T-cell (primary cell): ENCODE data around the gene SLC2A3. TPM values are rescaled to one million over a fixed set of nuclear protein-coding genes. Genes with fewer than 3 reads are reported as not detected.
"Not testable (repeated sequence)": the region's sequence is repeated elsewhere in the genome, so short reads cannot be mapped to it uniquely, and the experiment has no call there.

Experiments used
- ATAC-seq, 4 experiments: fragments of 200-7000 bp in 3 of 4; fragments of 150-1000 bp in 1 of 4; cut with Tn5 transposase; replicated peaks in 1 of 4; 1 replicate in 3 of 4; 2 replicates in 1 of 4; pipeline ENCODE4 v1.10.0; 2021; ENCODE audit warnings: moderate library complexity in 3 of 4, mild to moderate bottlenecking in 2 of 4, moderate number of reproducible peaks in 1 of 4
- CTCF ChIA-PET, 2 donors: fragments of 300-600 bp; sonication (Branson Sonifier 250); formaldehyde crosslinking; loops; one replicate each; lab custom pipeline; 2022; ENCODE audit warnings: antibody characterized with exemption in 2 of 2; lab: Charles Lee
- POLR2A ChIA-PET, 2 donors: fragments of 300-600 bp; sonication (Branson Sonifier 250); formaldehyde crosslinking; loops; one replicate each; lab custom pipeline; 2022; ENCODE audit warnings: antibody characterized with exemption in 2 of 2; lab: Charles Lee
- DNase-seq, 35 experiments: peaks; one replicate each; pipeline versions ENCODE4 v3.0.0 to v3.0.0-alpha.2; 2013 to 2023
- H3K27ac ChIP-seq: one replicate; pipeline ENCODE4 v1.5.1; 2013; ENCODE audit warnings: low read length
- H3K27me3 ChIP-seq, 2 experiments: replicated peaks in 1 of 2; 1 replicate in 1 of 2; 2 replicates in 1 of 2; pipeline versions ENCODE4 v1.6.1 to v1.7.0; 2013; ENCODE audit warnings: low read length in 1 of 2, mixed read lengths in 1 of 2; ENCODE audit not compliant: control insufficient read depth in 2 of 2, insufficient read depth in 2 of 2; ENCODE audit errors: extremely low read depth in 1 of 2
- H3K36me3 ChIP-seq, 2 donors: 1 replicate in 1 of 2; 2 replicates in 1 of 2; pipeline versions ENCODE4 v1.6.1 to v1.7.0; 2013; ENCODE audit warnings: low read length in 1 of 2; ENCODE audit not compliant: control insufficient read depth in 2 of 2, insufficient read depth in 1 of 2; ENCODE audit errors: extremely low read depth in 1 of 2
- H3K4me1 ChIP-seq, 2 experiments: 1 replicate in 1 of 2; 2 replicates in 1 of 2; pipeline versions ENCODE4 v1.6.1 to v1.7.0; 2013; ENCODE audit warnings: low read length in 2 of 2, mixed read lengths in 1 of 2; ENCODE audit not compliant: insufficient read depth in 2 of 2, control insufficient read depth in 1 of 2; ENCODE audit errors: extremely low read depth in 1 of 2
- H3K4me3 ChIP-seq, 2 donors: 1 replicate in 1 of 2; 2 replicates in 1 of 2; pipeline versions ENCODE4 v1.5.1 to v1.7.0; 2013; ENCODE audit warnings: mild to moderate bottlenecking in 2 of 2, low read length in 1 of 2, moderate library complexity in 1 of 2; ENCODE audit not compliant: control insufficient read depth in 1 of 2; ENCODE audit errors: extremely low read depth in 1 of 2
- H3K9me3 ChIP-seq: 2 replicates; pipeline ENCODE4 v1.7.0; 2013
- H3K27ac Mint-ChIP-seq, 2 donors: one replicate each; pipeline ENCODE4 v1.8.0; 2020 to 2021; ENCODE audit warnings: mild to moderate bottlenecking in 2 of 2, mixed read lengths in 2 of 2
- H3K27me3 Mint-ChIP-seq, 2 donors: one replicate each; pipeline ENCODE4 v1.8.0; 2021 to 2022; ENCODE audit warnings: mixed read lengths in 2 of 2
- H3K36me3 Mint-ChIP-seq: one replicate; pipeline ENCODE4 v1.8.0; 2021; ENCODE audit warnings: mixed read lengths
- H3K4me1 Mint-ChIP-seq, 3 donors: one replicate each; pipeline ENCODE4 v1.8.0; 2020 to 2022; ENCODE audit warnings: mixed read lengths in 3 of 3, mild to moderate bottlenecking in 1 of 3
- H3K4me3 Mint-ChIP-seq, 3 donors: one replicate each; pipeline ENCODE4 v1.8.0; 2020 to 2022; ENCODE audit warnings: mild to moderate bottlenecking in 3 of 3, mixed read lengths in 3 of 3, moderate library complexity in 3 of 3
- H3K9me3 Mint-ChIP-seq, 3 donors: one replicate each; pipeline ENCODE4 v1.8.0; 2020 to 2022; ENCODE audit warnings: mixed read lengths in 3 of 3
- WGBS: methylation state at CpG from one replicate; pipeline ENCODE4 v1.1.5; 2013; ENCODE audit warnings: missing lambda C conversion rate; ENCODE audit not compliant: insufficient coverage; 5-methylcytosine and 5-hydroxymethylcytosine counted together
- total RNA-seq, 35 experiments: library from RNA in 6 of 35; stranded (reverse) in 6 of 35; fragments of 120-200 nt in 1 of 35; gene quantifications; one replicate each; pipeline versions ENCODE4 v1.2.1 to v1.2.4 and lab custom pipeline; 2013 to 2026

Gene SLC2A3
- total RNA-seq, 5 donors from 2014 or later (not counting 1 experiment from before 2014, with no cell fraction given), result 125 to 803 (median 160) TPM

DNA sequence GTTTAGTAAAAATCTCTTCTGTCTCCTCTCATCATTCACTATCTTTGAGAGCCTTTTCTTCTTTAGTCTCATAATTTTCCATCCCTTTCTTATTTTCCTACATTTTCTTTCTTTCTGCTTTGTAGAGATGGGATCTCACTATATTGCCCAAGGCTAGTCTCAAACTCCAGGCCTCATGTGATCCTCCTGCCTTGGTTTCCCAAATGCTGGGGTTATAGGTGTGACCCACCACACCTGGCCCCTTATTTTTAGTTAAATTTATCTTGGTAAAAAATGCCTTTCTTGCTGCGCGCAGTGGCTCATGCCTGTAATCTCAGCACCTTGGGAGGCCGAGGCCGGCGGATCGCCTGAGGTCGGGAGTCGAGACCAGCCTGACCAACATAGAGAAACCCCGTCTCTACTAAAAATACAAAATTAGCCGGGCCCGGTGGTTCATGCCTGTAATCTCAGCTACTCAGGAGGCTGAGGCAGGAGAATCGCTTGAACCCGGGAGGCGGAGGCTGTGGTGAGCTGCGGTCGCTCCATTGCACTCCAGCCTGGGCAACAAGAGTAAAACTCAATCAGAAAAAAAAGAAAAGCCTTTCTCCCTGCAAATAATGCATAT, 996 bp downstream of the SLC2A3 start:
- ChIA-PET CTCF (interaction anchor here (0.6 to 6.8 kb wide), 6 partner anchors 9 to 92 kb away, joined by 3 to 222 read pairs (median 10); no protein-coding TSS in a partner anchor), POLR2A (interaction anchor here (0.5 to 7.4 kb wide), 15 partner anchors 9 to 741 kb away, joined by 3 to 296 read pairs (median 12); no protein-coding TSS in a partner anchor)
- H3K4me3 Mint-ChIP-seq, result no peak overlapping the region
- Histone ChIP-seq H3K4me3 (peak overlapping the region; percentile 90 to 99), H3K27me3 (no peaks in the 10 kb centered on the region), H3K4me1 (peaks cover 30 to 51% of the 10 kb centered on the region in 2 experiments), H3K9me3 (no peaks in the 10 kb centered on the region), H3K27ac (peak overlapping the region; percentile 80), H3K36me3 (peaks cover 7 to 41% of the 10 kb centered on the region in 2 donors)
- H3K27me3 Mint-ChIP-seq, result no peaks in the 10 kb centered on the region
- H3K4me1 Mint-ChIP-seq, result peaks cover 24 to 26% (median 26%) of the 10 kb centered on the region in 3 donors
- DNase-seq (peak in 1 of 35 experiments; percentile 25), ATAC-seq (no peak)
- H3K27ac Mint-ChIP-seq, result no peak overlapping the region
- 0% methylated on average over 5 of the region's 16 CpGs for WGBS
- no peaks in the 10 kb centered on the region for H3K9me3 Mint-ChIP-seq
- H3K36me3 Mint-ChIP-seq, result peaks cover 15% of the 10 kb centered on the region

DNA sequence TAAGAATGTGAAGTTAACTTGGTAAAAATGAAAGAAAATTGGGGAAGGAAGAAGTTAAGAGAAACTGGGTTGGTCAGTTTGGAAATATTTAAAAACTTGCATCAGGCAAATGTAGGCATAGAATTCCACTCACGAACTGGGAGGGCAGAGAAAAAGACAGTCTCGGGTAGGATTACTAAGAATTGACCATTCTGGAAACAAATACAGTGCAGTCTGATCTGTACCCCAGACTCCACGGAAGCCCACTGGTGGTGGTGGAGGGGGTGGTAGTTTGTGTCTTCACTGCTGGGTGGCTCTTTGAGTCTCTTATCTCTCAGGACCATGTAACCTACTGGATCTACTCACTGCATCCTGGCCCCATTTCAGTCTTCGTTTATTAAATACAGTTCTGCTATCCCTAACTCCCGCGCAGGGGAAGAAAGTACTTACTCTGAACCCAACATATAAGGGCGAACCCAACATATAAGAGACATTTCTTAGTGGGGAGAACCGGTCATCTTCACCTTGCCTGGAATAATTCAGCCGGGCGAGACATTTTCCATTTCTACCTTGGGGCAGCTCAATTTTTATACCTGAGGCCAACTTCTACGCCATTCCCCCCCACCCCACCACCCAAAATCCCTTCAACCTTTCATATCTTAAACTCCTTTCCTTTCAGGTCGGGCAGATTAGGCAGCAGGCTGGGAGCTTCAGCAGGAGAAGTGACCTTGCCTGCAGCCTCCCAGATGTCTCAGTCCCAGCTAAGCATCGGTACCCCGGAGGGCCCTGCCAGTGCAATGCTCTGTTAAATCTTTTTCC, 1.7 kb downstream of the SLC2A3 start:
- 2% methylated on average over 8 of the region's 14 CpGs for WGBS
- CTCF ChIA-PET, result interaction anchor here (0.6 to 6.8 kb wide), 16 partner anchors 11 to 297 kb away, joined by 3 to 222 read pairs (median 7); partner anchors contain the start of gene NECAP1 (in 1 of the 2)
- peak overlapping the region; percentile 90 to 99 for H3K4me3 ChIP-seq
- H3K27ac ChIP-seq, result peak overlapping the region; percentile 80
- ATAC-seq, result no peak
- Mint-ChIP-seq H3K27me3 (no peaks in the 10 kb centered on the region), H3K27ac (no peak overlapping the region), H3K4me1 (peaks cover 27 to 31% (median 30%) of the 10 kb centered on the region in 3 donors), H3K36me3 (peaks cover 16% of the 10 kb centered on the region), H3K4me3 (no peak overlapping the region), H3K9me3 (no peaks in the 10 kb centered on the region)
- POLR2A ChIA-PET, result interaction anchor here (0.5 to 7.4 kb wide), 10 partner anchors 8 to 94 kb away, joined by 3 to 296 read pairs (median 18); no protein-coding TSS in a partner anchor
- H3K36me3 ChIP-seq, result peaks cover 7 to 47% of the 10 kb centered on the region in 2 donors
- DNase-seq, result peak in 1 of 35 experiments; percentile 33
- no peaks in the 10 kb centered on the region for H3K27me3 ChIP-seq
- peaks cover 30 to 53% of the 10 kb centered on the region in 2 experiments for H3K4me1 ChIP-seq
- H3K9me3 ChIP-seq, result no peaks in the 10 kb centered on the region

DNA sequence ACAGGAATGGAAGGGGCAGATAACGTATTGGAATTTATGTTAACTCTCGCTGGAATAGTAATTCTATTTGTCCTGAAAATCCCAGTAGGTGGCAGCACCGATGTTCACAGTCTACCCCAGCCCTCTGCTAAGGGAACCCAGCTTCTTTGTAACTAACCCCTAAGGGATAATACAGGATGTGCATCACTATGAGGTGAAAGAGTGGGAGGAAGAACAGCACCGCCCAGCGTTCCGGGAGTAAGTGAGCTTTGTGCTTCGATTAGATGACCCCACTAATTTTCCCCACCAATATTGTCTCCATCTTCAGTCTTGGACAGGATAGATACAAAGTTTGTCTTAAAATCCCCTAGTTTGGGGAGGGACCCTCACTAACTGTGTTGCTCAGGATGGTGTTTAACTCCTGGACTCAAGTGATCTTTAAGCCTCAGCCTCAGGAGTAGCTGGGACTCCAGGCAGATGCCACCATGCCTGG, 2.7 kb downstream of the SLC2A3 start:
- no peaks in the 10 kb centered on the region for H3K27me3 Mint-ChIP-seq
- Histone ChIP-seq H3K36me3 (peaks cover 7 to 57% of the 10 kb centered on the region in 2 donors), H3K27ac (peak overlapping the region; percentile 80), H3K4me1 (peaks cover 28 to 59% of the 10 kb centered on the region in 2 experiments), H3K9me3 (no peaks in the 10 kb centered on the region), H3K4me3 (peak overlapping the region; percentile 90 to 99), H3K27me3 (no peaks in the 10 kb centered on the region)
- peak; percentile 77 to 82 (median 79) for ATAC-seq
- peak; percentile 30 to 95 (median 71) for DNase-seq
- peaks cover 36 to 40% (median 37%) of the 10 kb centered on the region in 3 donors for H3K4me1 Mint-ChIP-seq
- no peak overlapping the region for H3K27ac Mint-ChIP-seq
- ChIA-PET POLR2A (interaction anchor here (0.5 to 7.4 kb wide), 16 partner anchors 10 to 145 kb away, joined by 3 to 296 read pairs (median 10); no protein-coding TSS in a partner anchor), CTCF (interaction anchor here (0.7 to 6.8 kb wide), 25 partner anchors 10 to 1244 kb away, joined by 3 to 222 read pairs (median 6); partner anchors contain the start of genes NECAP1 (in 1 of the 2) and ZNF384 (in 1 of the 2))
- no peak overlapping the region for H3K4me3 Mint-ChIP-seq
- WGBS, result no CpG with 5 or more reads among the region's 7 CpGs
- H3K36me3 Mint-ChIP-seq, result peaks cover 24% of the 10 kb centered on the region
- H3K9me3 Mint-ChIP-seq, result no peaks in the 10 kb centered on the region

DNA sequence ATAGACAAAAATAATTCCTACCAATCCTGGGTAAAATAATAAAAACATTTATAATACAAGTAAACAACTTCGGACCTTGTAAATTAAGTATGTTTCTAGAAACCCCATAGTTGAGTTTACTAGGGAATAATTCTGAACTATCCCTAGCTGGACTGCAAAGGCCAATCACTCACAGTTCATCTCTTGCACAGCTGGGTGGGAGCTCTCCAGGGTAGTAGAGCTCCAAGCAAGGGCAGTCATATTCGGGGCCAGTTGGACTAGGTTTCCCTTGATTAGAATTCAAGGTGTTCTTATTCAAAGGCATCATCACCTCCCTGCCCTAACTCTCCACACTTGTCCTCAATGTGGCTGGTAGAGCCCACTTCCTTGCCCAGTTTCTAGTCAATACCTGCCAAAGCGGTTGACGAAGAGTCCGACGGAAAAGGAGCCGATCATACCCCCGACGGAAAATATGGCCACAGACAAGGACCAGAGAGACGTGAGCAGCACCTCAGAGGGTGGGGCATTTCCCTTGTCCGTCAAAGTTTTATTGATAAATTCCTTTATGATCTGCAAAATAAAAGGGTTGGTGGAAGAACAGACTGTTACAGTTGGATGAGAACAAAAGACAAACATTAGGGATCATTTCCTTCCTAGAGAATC, 3.3 kb downstream of the SLC2A3 start:
- not testable (repeated sequence) for H3K4me3 ChIP-seq, H3K27me3 ChIP-seq, H3K27ac Mint-ChIP-seq, ATAC-seq, H3K9me3 Mint-ChIP-seq, H3K4me3 Mint-ChIP-seq, DNase-seq, H3K9me3 ChIP-seq, H3K27me3 Mint-ChIP-seq
- Mint-ChIP-seq H3K36me3 (peaks cover 28% of the 10 kb centered on the region), H3K4me1 (peaks cover 33 to 38% (median 37%) of the 10 kb centered on the region in 3 donors)
- Histone ChIP-seq H3K27ac (peak overlapping the region; percentile 80), H3K36me3 (peaks cover 9 to 62% of the 10 kb centered on the region in 2 donors), H3K4me1 (peaks cover 23 to 60% of the 10 kb centered on the region in 2 experiments)
- ChIA-PET CTCF (interaction anchor here (0.6 to 6.8 kb wide), 27 partner anchors 9 to 1243 kb away, joined by 3 to 222 read pairs (median 5); partner anchors contain the start of genes NECAP1 (in 1 of the 2) and ZNF384 (in 1 of the 2)), POLR2A (interaction anchor here (0.6 to 7.4 kb wide), 15 partner anchors 9 to 174 kb away, joined by 3 to 296 read pairs (median 8); no protein-coding TSS in a partner anchor)
- WGBS, result 69% methylated on average over 6 of the region's 11 CpGs

- peaks cover 15 to 92% of the 10 kb centered on the region in 2 donors for H3K36me3 ChIP-seq
- peaks cover 52% of the 10 kb centered on the region for H3K36me3 Mint-ChIP-seq
- H3K4me3 Mint-ChIP-seq, result peak overlapping the region in 2 of 3 donors; percentile 6 to 22
- H3K4me1 ChIP-seq, result peaks cover 14 to 58% of the 10 kb centered on the region in 2 experiments
- ChIA-PET CTCF (interaction anchor here (0.7 to 1.0 kb wide), 3 partner anchors 32 to 816 kb away, joined by 3 read pairs; no protein-coding TSS in a partner anchor), POLR2A (interaction anchor here (0.6 to 0.7 kb wide), 4 partner anchors 98 to 1017 kb away, joined by 4 to 10 read pairs (median 8); no protein-coding TSS in a partner anchor)
- no peaks in the 10 kb centered on the region for H3K9me3 Mint-ChIP-seq
- H3K4me3 ChIP-seq, result no peak overlapping the region
- H3K9me3 ChIP-seq, result no peaks in the 10 kb centered on the region
- no peaks in the 10 kb centered on the region for H3K27me3 Mint-ChIP-seq
- 92% methylated on average over 3 of the region's 8 CpGs for WGBS
- H3K27me3 ChIP-seq, result no peaks in the 10 kb centered on the region
- H3K4me1 Mint-ChIP-seq, result peaks cover 53 to 60% (median 59%) of the 10 kb centered on the region in 3 donors
- H3K27ac ChIP-seq, result no peak overlapping the region
- no peak for ATAC-seq
- H3K27ac Mint-ChIP-seq, result peak overlapping the region; percentile 23 to 44
- no peak for DNase-seq
Observed at GRCh38 chr12:7929083-7929792, 6.7 kb downstream of the SLC2A3 start.
